Measurements from ENCODE around the gene USP13. TPM values are rescaled to one million over a fixed set of nuclear protein-coding genes. Genes with fewer than 3 reads are reported as not detected.

USP13 gene
- total and polyA plus RNA-seq, 2 of the 4 experiments (the other 2 are of a cell fraction): 9.2 to 18.1 TPM

GRCh38 chr3:179603831-179604230 is 49.0 kb upstream of the USP13 start:
- BruUV-seq (replicated peaks): no TSS peak
- Histone ChIP-seq H4K8ac (ENCODE audit: low read depth in 2 of 2, low read length in 2 of 2) (peak overlapping the region; percentile 62 to 99; a peak in 3 of 4 replicates), H3K56ac (ENCODE audit: extremely low read depth, insufficient read depth, low read length) (peak overlapping the region; percentile 95), H3K4me1 (ENCODE audit: control insufficient read depth, insufficient read depth, low read length) (no peaks in the 10 kb centered on the region; the same call in 1 of the 2 replicates), H3K27me3 (ENCODE audit: control insufficient read depth, insufficient read depth, low read length) (no peaks in the 10 kb centered on the region), H3K18ac (ENCODE audit: low read depth, low read length) (no peak overlapping the region), H3K4ac (ENCODE audit: low read depth, low read length) (peak overlapping the region; percentile 95; the same call in 1 of the 2 replicates), H4K91ac (ENCODE audit: insufficient read depth, low read depth, low read length) (peak overlapping the region; percentile 92; the same call in 1 of the 2 replicates), H2AK9ac (replicated peaks; ENCODE audit: low read depth, low read length, poor library complexity) (no peak overlapping the region), H3K36me3 (ENCODE audit: control insufficient read depth, insufficient read depth, low read length) (peaks cover 14% of the 10 kb centered on the region), H3K4me3 (ENCODE audit: insufficient read depth, low read depth, low read length) (peak overlapping the region; percentile 85), H4K5ac (ENCODE audit: low read depth, low read length) (no peak overlapping the region; the same call in 1 of the 2 replicates), H3K23ac (ENCODE audit: low read depth, low read length) (peak overlapping the region; percentile 98; the same call in 1 of the 2 replicates), H3K9me3 (ENCODE audit: control insufficient read depth, insufficient read depth, low read length) (no peaks in the 10 kb centered on the region), H2BK15ac (ENCODE audit: low read depth, low read length) (no peak overlapping the region), H3K9ac (ENCODE audit: low read depth, low read length) (peak overlapping the region; percentile 95), H2AFZ (replicated peaks; ENCODE audit: low read length, poor library complexity) (peak overlapping the region; percentile 97), H3K27ac (ENCODE audit: insufficient read depth, low read length) (peak overlapping the region; percentile 75; the same call in 1 of the 2 replicates), H3K79me1 (ENCODE audit: low read depth in 1 of 2, low read length in 2 of 2) (peaks cover 10 to 14% of the 10 kb centered on the region in 2 experiments), H3K9me1 (ENCODE audit: insufficient read depth, low read length) (no peaks in the 10 kb centered on the region), H3K4me2 (ENCODE audit: low read depth, low read length) (peak overlapping the region; percentile 63), H2BK5ac (ENCODE audit: low read depth, low read length, poor library complexity, severe bottlenecking) (peak overlapping the region; percentile 69), H2BK20ac (ENCODE audit: low read depth, low read length) (no peak overlapping the region), H4K20me1 (ENCODE audit: insufficient read depth, low read length) (no peaks in the 10 kb centered on the region), H2BK120ac (ENCODE audit: low read depth, low read length) (peak overlapping the region; percentile 32; the same call in 1 of the 2 replicates), H2AK5ac (ENCODE audit: low read depth, low read length) (peak overlapping the region; percentile 37; the same call in 1 of the 2 replicates), H3K14ac (replicated peaks; ENCODE audit: low read depth, low read length) (peak overlapping the region; percentile 96; the same call in 1 of the 2 replicates)
- TF ChIP-seq MXI1 (IDR thresholded peaks at IDR 0.05; ENCODE audit: borderline replicate concordance, low read depth, low read length): no peak
- TF ChIP-seq, protein P1, sequence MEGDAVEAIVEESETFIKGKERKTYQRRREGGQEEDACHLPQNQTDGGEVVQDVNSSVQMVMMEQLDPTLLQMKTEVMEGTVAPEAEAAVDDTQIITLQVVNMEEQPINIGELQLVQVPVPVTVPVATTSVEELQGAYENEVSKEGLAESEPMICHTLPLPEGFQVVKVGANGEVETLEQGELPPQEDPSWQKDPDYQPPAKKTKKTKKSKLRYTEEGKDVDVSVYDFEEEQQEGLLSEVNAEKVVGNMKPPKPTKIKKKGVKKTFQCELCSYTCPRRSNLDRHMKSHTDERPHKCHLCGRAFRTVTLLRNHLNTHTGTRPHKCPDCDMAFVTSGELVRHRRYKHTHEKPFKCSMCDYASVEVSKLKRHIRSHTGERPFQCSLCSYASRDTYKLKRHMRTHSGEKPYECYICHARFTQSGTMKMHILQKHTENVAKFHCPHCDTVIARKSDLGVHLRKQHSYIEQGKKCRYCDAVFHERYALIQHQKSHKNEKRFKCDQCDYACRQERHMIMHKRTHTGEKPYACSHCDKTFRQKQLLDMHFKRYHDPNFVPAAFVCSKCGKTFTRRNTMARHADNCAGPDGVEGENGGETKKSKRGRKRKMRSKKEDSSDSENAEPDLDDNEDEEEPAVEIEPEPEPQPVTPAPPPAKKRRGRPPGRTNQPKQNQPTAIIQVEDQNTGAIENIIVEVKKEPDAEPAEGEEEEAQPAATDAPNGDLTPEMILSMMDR (conservative IDR thresholded peaks at IDR 0.05; ENCODE audit: low read depth, low read length): no peak
- TF ChIP-seq CHD1 (IDR thresholded peaks at IDR 0.05; ENCODE audit: low read depth, low read length): no peak
- TF ChIP-seq BHLHE40 (IDR thresholded peaks at IDR 0.05; ENCODE audit: low read depth, low read length): no peak
- TF ChIP-seq FOS (IDR thresholded peaks at IDR 0.05; ENCODE audit: low read depth, low read length): no peak
- TF ChIP-seq NFE2L2 (IDR thresholded peaks at IDR 0.05; ENCODE audit: low read depth, low read length): no peak
- no peak for TF ChIP-seq RFX5 (IDR thresholded peaks at IDR 0.05; ENCODE audit: low read depth, low read length)
- no peak for TF ChIP-seq CEBPB (IDR thresholded peaks at IDR 0.05; ENCODE audit: low read depth, low read length)
- TF ChIP-seq USF2 (IDR thresholded peaks at IDR 0.05; ENCODE audit: low read depth, low read length): no peak
- no peak for TF ChIP-seq RAD21 (IDR thresholded peaks at IDR 0.05; ENCODE audit: low read length)
- TF ChIP-seq MAFK (IDR thresholded peaks at IDR 0.05; ENCODE audit: low read depth, low read length): no peak
- no peak for TF ChIP-seq MAZ (IDR thresholded peaks at IDR 0.05; ENCODE audit: borderline replicate concordance, low read depth, low read length)
- TF ChIP-seq RCOR1 (IDR thresholded peaks at IDR 0.05; ENCODE audit: insufficient replicate concordance, low read length): no peak
- no peak for TF ChIP-seq POLR2A (IDR thresholded peaks at IDR 0.05; ENCODE audit: low read depth, low read length)
- TF ChIP-seq ELK1 (IDR thresholded peaks at IDR 0.05; ENCODE audit: borderline replicate concordance, low read depth, low read length): no peak
- TF ChIP-seq SMC3 (IDR thresholded peaks at IDR 0.05; ENCODE audit: low read depth, low read length): no peak
- ChIA-PET POLR2A (ENCODE audit: unreplicated experiment) (no interaction called here), CTCF (no interaction called here)
- intact Hi-C loops (cut with micrococcal nuclease): loop anchor here (1.0 kb wide), 1 partner anchor 109 kb away; no protein-coding TSS in a partner anchor
- in situ Hi-C loops (cut with MboI; ENCODE audit: low sequenced_read_pairs): no loop called here
- no CpG with 5 or more reads among the region's 3 CpGs for WGBS, 2 experiments (ENCODE audit: extremely low coverage in 2 of 2, insufficient read length in 1 of 2)
- dilution Hi-C loops (cut with HindIII; ENCODE audit: low sequenced_read_pairs, unreplicated experiment): no loop called here
- DNase-seq (no peak), ATAC-seq (ENCODE audit: low read depth) (no peak)
